ENCODE data around the gene GTF2E1. TPM values are rescaled to one million over a fixed set of nuclear protein-coding genes. Genes with fewer than 3 reads are reported as not detected.

GTF2E1 gene
- total RNA-seq, 1 experiment from 2014 or later = 22.2 TPM

DNA sequence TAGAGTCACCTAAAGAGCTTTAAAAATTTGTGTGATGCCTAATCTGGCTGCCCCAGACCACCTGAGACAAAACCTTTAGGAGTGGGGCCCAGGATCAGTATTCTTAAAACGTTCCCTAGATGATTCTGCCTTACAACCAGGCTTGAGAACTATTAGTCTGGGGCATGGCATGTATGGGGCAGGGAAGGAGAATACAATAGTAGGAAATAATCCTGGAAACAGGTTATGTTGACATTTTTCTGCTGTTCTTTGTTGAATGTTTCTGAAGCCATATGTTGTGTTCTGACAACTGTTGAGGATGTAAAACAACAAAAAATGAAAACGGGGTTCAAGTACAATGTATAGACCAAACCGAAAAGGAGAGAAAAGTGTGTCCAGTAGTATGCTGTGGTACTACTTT lies 2.9 kb downstream of the GTF2E1 start:
- no peaks in the 10 kb centered on the region for H3K36me3 ChIP-seq (ENCODE audit: low read depth)
- no peaks in the 10 kb centered on the region; the same call in 1 of the 2 replicates for H3F3A ChIP-seq (ENCODE audit: insufficient read depth, low read depth)
- no peaks in the 10 kb centered on the region for H3K9me2 ChIP-seq (ENCODE audit: insufficient read depth)
- H2AFZ ChIP-seq = no peak overlapping the region
- TF ChIP-seq CTCF (conservative IDR thresholded peaks at IDR 0.05) = no peak
- no peak for TF ChIP-seq EZH2 (IDR thresholded peaks at IDR 0.05; ENCODE audit: low read depth)
- H4K20me1 ChIP-seq (ENCODE audit: insufficient read depth) = peaks cover 4% of the 10 kb centered on the region; the same call in 1 of the 2 replicates
- H3K4me1 ChIP-seq (replicated peaks; ENCODE audit: insufficient read depth) = peaks cover 14% of the 10 kb centered on the region
- ChIA-PET POLR2A (ENCODE audit: unreplicated experiment) (no interaction called here), CTCF (no interaction called here)
- no peak overlapping the region for H3K4me2 ChIP-seq
- no peak for DNase-seq
- no peak overlapping the region for H3K4me3 ChIP-seq
- H3K9me3 ChIP-seq (ENCODE audit: insufficient read depth, low read depth) = no peaks in the 10 kb centered on the region
- no TSS peak for BruUV-seq (replicated peaks)
- no peak overlapping the region for H3K27ac ChIP-seq
- H3K79me2 ChIP-seq (ENCODE audit: low read depth) = peaks cover 66% of the 10 kb centered on the region
- intact Hi-C loops (cut with micrococcal nuclease; ENCODE audit: unreplicated experiment) = no loop called here
- H3K27me3 ChIP-seq (ENCODE audit: insufficient read depth, low read depth) = no peaks in the 10 kb centered on the region

GRCh38 chr3:120749843-120750242 lies 7.3 kb downstream of the GTF2E1 start:
- H3K9me3 ChIP-seq (ENCODE audit: insufficient read depth, low read depth) = no peaks in the 10 kb centered on the region
- H3F3A ChIP-seq (ENCODE audit: insufficient read depth, low read depth) = no peaks in the 10 kb centered on the region
- no peak for TF ChIP-seq CTCF (conservative IDR thresholded peaks at IDR 0.05)
- TF ChIP-seq EZH2 (IDR thresholded peaks at IDR 0.05; ENCODE audit: low read depth) = no peak
- DNase-seq = no peak
- H3K27me3 ChIP-seq (ENCODE audit: insufficient read depth, low read depth) = no peaks in the 10 kb centered on the region
- intact Hi-C loops (cut with micrococcal nuclease; ENCODE audit: unreplicated experiment) = no loop called here
- no peaks in the 10 kb centered on the region; the same call in 1 of the 2 replicates for H3K9me2 ChIP-seq (ENCODE audit: insufficient read depth)
- no TSS peak for BruUV-seq (replicated peaks)
- H3K79me2 ChIP-seq (ENCODE audit: low read depth) = peaks cover 46% of the 10 kb centered on the region
- ChIA-PET CTCF (no interaction called here), POLR2A (ENCODE audit: unreplicated experiment) (no interaction called here)
- peaks cover 13% of the 10 kb centered on the region for H3K36me3 ChIP-seq (ENCODE audit: low read depth)
- H4K20me1 ChIP-seq (ENCODE audit: insufficient read depth) = peaks cover 10% of the 10 kb centered on the region
- H2AFZ ChIP-seq = no peak overlapping the region
- no peak overlapping the region for H3K27ac ChIP-seq
- H3K4me3 ChIP-seq = no peak overlapping the region
- no peak overlapping the region for H3K4me2 ChIP-seq
- no peaks in the 10 kb centered on the region for H3K4me1 ChIP-seq (replicated peaks; ENCODE audit: insufficient read depth)

GRCh38 chr3:120752230-120752629 lies 9.7 kb downstream of the GTF2E1 start:
- Histone ChIP-seq H3K4me2 (no peak overlapping the region), H3K4me3 (no peak overlapping the region), H3K27ac (no peak overlapping the region), H3K4me1 (replicated peaks; ENCODE audit: insufficient read depth) (no peaks in the 10 kb centered on the region), H3K79me2 (ENCODE audit: low read depth) (peaks cover 25% of the 10 kb centered on the region; the same call in 1 of the 2 replicates), H3K9me3 (ENCODE audit: insufficient read depth, low read depth) (no peaks in the 10 kb centered on the region), H3K9me2 (ENCODE audit: insufficient read depth) (no peaks in the 10 kb centered on the region; the same call in 1 of the 2 replicates), H3K27me3 (ENCODE audit: insufficient read depth, low read depth) (no peaks in the 10 kb centered on the region), H3F3A (ENCODE audit: insufficient read depth, low read depth) (no peaks in the 10 kb centered on the region), H3K36me3 (ENCODE audit: low read depth) (peaks cover 13% of the 10 kb centered on the region), H2AFZ (no peak overlapping the region), H4K20me1 (ENCODE audit: insufficient read depth) (peaks cover 10% of the 10 kb centered on the region)
- ChIA-PET POLR2A (ENCODE audit: unreplicated experiment) (no interaction called here), CTCF (no interaction called here)
- intact Hi-C loops (cut with micrococcal nuclease; ENCODE audit: unreplicated experiment) = no loop called here
- DNase-seq = no peak
- no peak for TF ChIP-seq CTCF (conservative IDR thresholded peaks at IDR 0.05)
- TF ChIP-seq EZH2 (IDR thresholded peaks at IDR 0.05; ENCODE audit: low read depth) = no peak
- BruUV-seq (replicated peaks) = no TSS peak

All from PC-9 (cell line).